GM23338 (cell line): Measurements from ENCODE around the gene DRC7. TPM values are rescaled to one million over a fixed set of nuclear protein-coding genes. Genes with fewer than 3 reads are reported as not detected.

ENCODE experiments used
- ATAC-seq: fragments of 200-7000 bp; cut with Tn5 transposase; 3 replicates; pipeline ENCODE4 v1.9.1; 2020
- DNase-seq: peaks from one replicate; pipeline ENCODE4 v3.0.0-alpha.2; 2015; ENCODE audit warnings: low spot score
- H2AFZ ChIP-seq: fragments of 200-600 bp; sonication (generic); 2 replicates; pipeline ENCODE4 v1.8.0; 2016; ENCODE audit warnings: antibody characterized with exemption, mild to moderate bottlenecking, moderate library complexity
- H3F3A ChIP-seq: fragments of 200-600 bp; sonication (generic); replicated peaks from 2 replicates; pipeline ENCODE4 v1.8.0; 2017; ENCODE audit warnings: antibody characterized with exemption, mixed run types, low read depth
- H3K27ac ChIP-seq: fragments of 200-600 bp; sonication (generic); 2 replicates; pipeline ENCODE4 v1.6.1; 2016; ENCODE audit warnings: low read depth
- H3K27me3 ChIP-seq: fragments of 200-600 bp; sonication (generic); 2 replicates; pipeline ENCODE4 v1.8.0; 2016; ENCODE audit warnings: mild to moderate bottlenecking, mixed run types, moderate library complexity; ENCODE audit not compliant: insufficient read depth
- H3K36me3 ChIP-seq: fragments of 200-600 bp; sonication (generic); 2 replicates; pipeline ENCODE4 v1.8.0; 2016; ENCODE audit warnings: mild to moderate bottlenecking; ENCODE audit not compliant: insufficient read depth
- H3K4me1 ChIP-seq: fragments of 200-600 bp; sonication (generic); 2 replicates; pipeline ENCODE4 v1.8.0; 2016; ENCODE audit warnings: mild to moderate bottlenecking, moderate library complexity; ENCODE audit not compliant: insufficient read depth
- H3K4me2 ChIP-seq: fragments of 200-600 bp; sonication (generic); 2 replicates; pipeline ENCODE4 v1.7.1; 2017; ENCODE audit warnings: mixed run types
- H3K4me3 ChIP-seq: fragments of 200-600 bp; sonication (generic); 2 replicates; pipeline ENCODE4 v1.6.1; 2016; ENCODE audit warnings: mixed run types
- H3K79me2 ChIP-seq: fragments of 200-600 bp; sonication (generic); replicated peaks from 2 replicates; pipeline ENCODE4 v1.8.0; 2017; ENCODE audit warnings: mild to moderate bottlenecking; ENCODE audit not compliant: insufficient read depth
- H3K9me2 ChIP-seq: fragments of 200-600 bp; sonication (generic); 2 replicates; pipeline ENCODE4 v1.8.0; 2017; ENCODE audit not compliant: insufficient read depth
- H4K20me1 ChIP-seq: fragments of 200-600 bp; sonication (generic); replicated peaks from 2 replicates; pipeline ENCODE4 v1.8.0; 2017; ENCODE audit warnings: mild to moderate bottlenecking; ENCODE audit not compliant: insufficient read depth
- H3K27ac Mint-ChIP-seq: 2 replicates; pipeline ENCODE4 v1.8.0; 2020; ENCODE audit warnings: inconsistent platforms, mild to moderate bottlenecking, moderate library complexity, mixed read lengths
- H3K27me3 Mint-ChIP-seq: 3 replicates; pipeline ENCODE4 v1.8.0; 2022; ENCODE audit warnings: low read depth, mild to moderate bottlenecking, moderate library complexity, mixed read lengths, inconsistent platforms; ENCODE audit not compliant: insufficient read depth, poor library complexity
- H3K36me3 Mint-ChIP-seq: 3 replicates; pipeline ENCODE4 v1.8.0; 2021; ENCODE audit warnings: low read depth, mild to moderate bottlenecking, inconsistent platforms, moderate library complexity, mixed read lengths
- H3K4me1 Mint-ChIP-seq: 3 replicates; pipeline ENCODE4 v1.8.0; 2020; ENCODE audit warnings: mild to moderate bottlenecking, inconsistent platforms, mixed read lengths
- H3K4me3 Mint-ChIP-seq: 3 replicates; pipeline ENCODE4 v1.8.0; 2021; ENCODE audit warnings: moderate library complexity, mild to moderate bottlenecking, inconsistent platforms, mixed read lengths
- H3K9me3 Mint-ChIP-seq: 3 replicates; pipeline ENCODE4 v1.8.0; 2020; ENCODE audit warnings: moderate library complexity, mild to moderate bottlenecking, inconsistent platforms, mixed read lengths
- CREB1 ChIP-seq: fragments of 250-450 bp; sonication (Bioruptor Pico); IDR thresholded peaks from 2 replicates; pipeline ENCODE4 v1.5.0; 2020; ENCODE audit warnings: low read depth, mild to moderate bottlenecking, moderate library complexity
- CTCF ChIP-seq, 2 experiments: fragments of 200-600 bp in 1 of 2; sonication (generic) in 1 of 2; conservative IDR thresholded peaks; 2 replicates each; pipeline versions ENCODE4 v1.5.1 to v1.6.1; 2016 to 2017; ENCODE audit warnings: antibody characterized with exemption in 2 of 2, low read depth in 2 of 2, mild to moderate bottlenecking in 2 of 2, moderate library complexity in 1 of 2
- ETS1 ChIP-seq: IDR thresholded peaks from 2 replicates; pipeline ENCODE4 v1.6.1; 2016; ENCODE audit warnings: antibody characterized with exemption
- EZH2 ChIP-seq: fragments of 200-600 bp; sonication (generic); IDR thresholded peaks from one replicate; pipeline ENCODE4 v1.8.0; 2017; ENCODE audit warnings: antibody characterized with exemption, mild to moderate bottlenecking, low read depth; ENCODE audit not compliant: unreplicated experiment
- EZH2phosphoT487 ChIP-seq: fragments of 200-600 bp; sonication (generic); IDR thresholded peaks from one replicate; pipeline ENCODE4 v1.8.1; 2018; ENCODE audit warnings: antibody characterized with exemption; ENCODE audit not compliant: unreplicated experiment
- JUNB ChIP-seq: IDR thresholded peaks from one replicate; pipeline ENCODE4 v1.6.1; 2016; ENCODE audit warnings: antibody characterized with exemption; ENCODE audit not compliant: unreplicated experiment
- NANOG ChIP-seq: IDR thresholded peaks from 2 replicates; pipeline ENCODE4 v1.6.1; 2016; ENCODE audit warnings: antibody characterized with exemption, borderline replicate concordance
- POLR2AphosphoS5 ChIP-seq: IDR thresholded peaks from 2 replicates; pipeline ENCODE4 v1.6.1; 2016; ENCODE audit warnings: antibody characterized with exemption, low read depth
- REST ChIP-seq: IDR thresholded peaks from one replicate; pipeline ENCODE4 v1.6.1; 2018; ENCODE audit warnings: antibody characterized with exemption; ENCODE audit not compliant: unreplicated experiment
- STAT1 ChIP-seq: IDR thresholded peaks from one replicate; pipeline ENCODE4 v1.6.1; 2016; ENCODE audit warnings: antibody characterized with exemption; ENCODE audit not compliant: unreplicated experiment
- ZNF114 ChIP-seq: fragments of 250-450 bp; sonication (Bioruptor Pico); IDR thresholded peaks from 2 replicates; pipeline ENCODE4 v1.5.0; 2020; ENCODE audit warnings: mild to moderate bottlenecking, moderate library complexity
- ZNF331 ChIP-seq: fragments of 250-450 bp; sonication (Bioruptor Pico); IDR thresholded peaks from 2 replicates; pipeline ENCODE4 v1.5.0; 2020; ENCODE audit warnings: low read depth, mild to moderate bottlenecking, moderate library complexity
- ZNF462 ChIP-seq: fragments of 250-450 bp; sonication (Bioruptor Pico); IDR thresholded peaks from 2 replicates; pipeline ENCODE4 v1.5.0; 2020; ENCODE audit warnings: mild to moderate bottlenecking, moderate library complexity
- polyA plus RNA-seq: library from polyadenylated mRNA; unstranded; fragments of >200 nt; fragmentation: Nextera tagmentation; extraction: Ambion mirVana; gene quantifications from 2 replicates; pipeline ENCODE4 v1.2.1, GENCODE V29; 2016
- total RNA-seq: library from RNA; depleted of rRNA; stranded (reverse); fragments of >200 nt; shearing (Covaris generic); gene quantifications from 2 replicates; pipeline ENCODE4 v1.2.3, GENCODE V29; 2014

DRC7 gene
- total and polyA plus RNA-seq, 2 experiments from 2014 or later, result not detected

- DNase-seq (no peak), ATAC-seq (no peak)
- no peaks in the 10 kb centered on the region for H3K27me3 ChIP-seq
- H3K27ac ChIP-seq, result no peak overlapping the region
- H2AFZ ChIP-seq, result no peak overlapping the region
- H4K20me1 ChIP-seq, result no peaks in the 10 kb centered on the region
- no peaks in the 10 kb centered on the region for H3K79me2 ChIP-seq
- peaks cover 18% of the 10 kb centered on the region for H3K27me3 Mint-ChIP-seq
- TF ChIP-seq STAT1 (no peak), POLR2AphosphoS5 (no peak), JUNB (no peak), ETS1 (no peak), CREB1 (CRISPR knock-in tag) (no peak), ZNF331 (no peak), ZNF462 (CRISPR knock-in tag) (no peak), CTCF (conservative IDR thresholded peaks at IDR 0.05; ENCODE audit: low read depth in 2 of 2) (no peak), ZNF114 (CRISPR knock-in tag) (no peak), REST (no peak), EZH2 (no peak), NANOG (no peak), EZH2phosphoT487 (no peak)
- H3K4me1 ChIP-seq, result no peaks in the 10 kb centered on the region; the same call in 1 of the 2 replicates
- no peaks in the 10 kb centered on the region for H3F3A ChIP-seq
- no peaks in the 10 kb centered on the region for H3K9me3 Mint-ChIP-seq
- no peak overlapping the region for H3K4me3 ChIP-seq
- no peak overlapping the region for H3K27ac Mint-ChIP-seq
- H3K4me3 Mint-ChIP-seq, result no peak overlapping the region
- H3K36me3 ChIP-seq, result no peaks in the 10 kb centered on the region
- no peak overlapping the region for H3K4me2 ChIP-seq
- H3K4me1 Mint-ChIP-seq, result peaks cover 26% of the 10 kb centered on the region
- H3K9me2 ChIP-seq, result no peaks in the 10 kb centered on the region
- H3K36me3 Mint-ChIP-seq, result peaks cover 19% of the 10 kb centered on the region
Observed at GRCh38 chr16:57759131-57759530, 64.5 kb downstream of the DRC7 start.
